ENCODE results near the gene SCFD2. TPM values are rescaled to one million over a fixed set of nuclear protein-coding genes. Genes with fewer than 3 reads are reported as not detected.

Gene SCFD2
- total RNA-seq, 1 donor, result 33.2 TPM

DNA sequence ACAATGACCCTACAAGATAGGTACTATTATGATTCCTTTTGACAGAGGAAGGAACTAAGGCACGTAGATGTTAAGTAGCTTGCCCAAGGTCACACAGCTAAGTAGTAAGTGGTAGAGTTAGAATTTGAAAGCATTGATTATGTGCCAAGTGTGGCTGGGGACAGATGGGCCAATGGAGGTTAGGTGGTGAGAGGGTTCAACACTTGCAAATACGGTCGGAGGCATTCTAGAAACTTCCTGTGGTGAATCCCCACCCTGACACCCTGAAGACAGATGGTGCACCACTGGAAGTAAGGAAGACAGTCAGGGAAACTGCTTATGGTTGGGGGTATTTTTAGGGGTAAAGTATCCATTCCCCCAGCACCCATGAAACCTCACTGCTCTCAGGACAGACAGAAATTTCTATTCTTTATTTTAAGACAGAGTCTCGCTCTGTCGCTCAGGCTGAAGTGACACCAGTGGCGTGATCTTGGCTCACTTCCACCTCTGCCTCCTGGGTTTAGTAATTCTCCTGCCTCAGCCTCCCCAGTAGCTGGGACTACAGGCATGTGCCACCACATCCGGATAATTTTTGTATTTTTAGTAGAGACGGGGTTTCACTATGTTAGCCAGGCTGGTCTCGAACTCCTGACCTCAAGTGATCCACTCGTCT lies 361.2 kb downstream of the SCFD2 start:
- no peak for DNase-seq (ENCODE audit: low read depth)
- no peak overlapping the region for H3K4me3 ChIP-seq (ENCODE audit: low read depth, low read length)
- TF ChIP-seq, protein P1, sequence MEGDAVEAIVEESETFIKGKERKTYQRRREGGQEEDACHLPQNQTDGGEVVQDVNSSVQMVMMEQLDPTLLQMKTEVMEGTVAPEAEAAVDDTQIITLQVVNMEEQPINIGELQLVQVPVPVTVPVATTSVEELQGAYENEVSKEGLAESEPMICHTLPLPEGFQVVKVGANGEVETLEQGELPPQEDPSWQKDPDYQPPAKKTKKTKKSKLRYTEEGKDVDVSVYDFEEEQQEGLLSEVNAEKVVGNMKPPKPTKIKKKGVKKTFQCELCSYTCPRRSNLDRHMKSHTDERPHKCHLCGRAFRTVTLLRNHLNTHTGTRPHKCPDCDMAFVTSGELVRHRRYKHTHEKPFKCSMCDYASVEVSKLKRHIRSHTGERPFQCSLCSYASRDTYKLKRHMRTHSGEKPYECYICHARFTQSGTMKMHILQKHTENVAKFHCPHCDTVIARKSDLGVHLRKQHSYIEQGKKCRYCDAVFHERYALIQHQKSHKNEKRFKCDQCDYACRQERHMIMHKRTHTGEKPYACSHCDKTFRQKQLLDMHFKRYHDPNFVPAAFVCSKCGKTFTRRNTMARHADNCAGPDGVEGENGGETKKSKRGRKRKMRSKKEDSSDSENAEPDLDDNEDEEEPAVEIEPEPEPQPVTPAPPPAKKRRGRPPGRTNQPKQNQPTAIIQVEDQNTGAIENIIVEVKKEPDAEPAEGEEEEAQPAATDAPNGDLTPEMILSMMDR (IDR thresholded peaks at IDR 0.05; ENCODE audit: insufficient read depth, low read depth, low read length), result no peak

DNA sequence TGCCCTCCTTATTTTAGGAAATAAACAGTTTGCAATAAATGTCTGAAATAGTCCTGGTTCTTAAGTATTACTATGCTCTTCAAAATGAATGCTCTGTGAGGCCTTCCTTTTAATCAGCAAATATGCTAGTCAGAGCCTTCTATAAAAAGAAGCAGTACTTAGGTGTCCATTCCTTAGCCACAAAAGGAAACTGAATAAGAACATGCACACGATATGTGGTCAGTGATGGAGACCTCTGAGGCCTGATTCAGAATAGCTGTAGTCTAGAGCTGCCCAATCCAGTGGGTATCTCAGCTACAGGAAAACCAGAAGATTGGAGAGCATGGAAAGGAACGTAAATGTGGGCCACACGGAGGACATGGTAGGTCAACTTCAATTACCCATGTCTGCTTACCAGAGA lies 361.9 kb downstream of the SCFD2 start:
- DNase-seq (ENCODE audit: low read depth), result no peak
- TF ChIP-seq, protein P1 (IDR thresholded peaks at IDR 0.05; ENCODE audit: insufficient read depth, low read depth, low read length), result no peak
- no peak overlapping the region for H3K4me3 ChIP-seq (ENCODE audit: low read depth, low read length)

DNA sequence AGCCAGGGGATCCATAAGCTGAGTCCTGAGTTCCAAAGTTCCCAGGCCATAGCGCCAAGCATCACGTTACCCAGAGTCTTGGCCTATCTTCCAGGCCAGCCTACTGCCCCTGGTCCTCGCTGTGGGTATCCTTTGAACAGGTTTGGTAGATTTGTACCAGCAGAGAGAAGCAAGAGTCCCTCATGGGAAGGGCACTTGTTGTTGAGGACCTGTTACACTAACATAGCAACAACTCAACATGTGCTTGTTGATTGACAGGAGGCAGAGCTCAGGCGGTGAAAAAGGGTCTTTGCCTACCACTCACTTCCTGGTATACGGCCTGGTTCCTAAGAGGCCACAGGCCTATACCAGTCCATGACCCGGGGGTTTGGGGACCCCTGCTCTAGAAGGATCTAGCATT lies 365.3 kb downstream of the SCFD2 start:
- no peak for DNase-seq (ENCODE audit: low read depth)
- TF ChIP-seq, protein P1 (IDR thresholded peaks at IDR 0.05; ENCODE audit: insufficient read depth, low read depth, low read length), result no peak
- H3K4me3 ChIP-seq (ENCODE audit: low read depth, low read length), result no peak overlapping the region

DNA sequence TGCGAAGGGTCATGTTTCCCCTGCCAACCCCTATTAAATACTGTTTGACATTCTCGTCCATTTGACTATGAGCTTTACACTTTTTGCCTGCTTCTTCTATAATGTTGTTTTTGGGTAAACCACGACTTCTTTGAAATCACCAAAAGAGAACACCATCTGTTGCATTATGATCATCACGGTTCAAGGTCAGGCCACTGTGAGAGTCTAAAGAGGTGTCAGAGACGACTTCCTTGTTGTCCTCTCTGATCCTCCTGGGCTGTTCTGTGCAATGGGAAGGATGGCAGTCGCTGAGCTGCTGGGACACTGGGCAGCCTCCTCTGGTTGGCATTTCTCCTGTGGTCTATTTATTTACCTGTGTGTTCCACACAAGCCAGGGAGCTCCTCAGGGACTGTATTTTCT lies 366.2 kb downstream of the SCFD2 start:
- H3K4me3 ChIP-seq (ENCODE audit: low read depth, low read length), result no peak overlapping the region
- TF ChIP-seq, protein P1 (IDR thresholded peaks at IDR 0.05; ENCODE audit: insufficient read depth, low read depth, low read length), result no peak
- no peak for DNase-seq (ENCODE audit: low read depth)

DNA sequence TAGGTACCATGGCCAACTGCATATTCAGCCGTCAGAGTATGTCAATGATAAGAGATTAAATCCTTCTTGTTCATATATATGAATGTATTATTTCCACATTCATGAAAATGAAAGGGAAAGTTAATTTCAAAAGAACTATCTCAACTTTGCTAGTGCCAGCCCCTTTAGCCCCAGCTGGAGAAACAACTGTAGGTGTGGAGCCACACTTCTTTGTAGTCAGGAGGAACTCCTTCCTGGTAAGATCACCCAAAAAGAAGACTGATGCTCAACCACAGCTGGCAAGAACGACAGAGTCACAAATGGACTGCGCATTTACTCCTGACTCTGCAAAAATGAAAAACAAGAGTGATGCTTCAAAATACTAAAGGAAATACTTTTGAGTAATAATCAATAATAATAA lies 367.4 kb downstream of the SCFD2 start:
- H3K4me3 ChIP-seq (ENCODE audit: low read depth, low read length), result no peak overlapping the region
- DNase-seq (ENCODE audit: low read depth), result no peak
- TF ChIP-seq, protein P1 (IDR thresholded peaks at IDR 0.05; ENCODE audit: insufficient read depth, low read depth, low read length), result no peak

DNA sequence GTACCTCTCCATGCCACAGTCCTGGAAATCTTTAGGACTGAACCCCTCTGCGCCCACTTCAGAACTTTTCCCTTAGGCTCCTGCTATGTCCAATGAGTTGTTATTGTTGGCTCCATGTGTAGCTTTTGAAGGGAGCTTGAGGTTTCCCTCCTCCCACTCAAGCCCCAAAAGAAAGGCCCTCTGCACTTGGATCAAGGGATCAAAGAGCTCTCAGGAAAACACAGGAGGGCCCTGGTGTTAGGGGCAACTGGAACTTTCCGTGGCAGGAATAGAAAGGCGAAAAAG lies 368.8 kb downstream of the SCFD2 start:
- TF ChIP-seq, protein P1 (IDR thresholded peaks at IDR 0.05; ENCODE audit: insufficient read depth, low read depth, low read length), result no peak
- DNase-seq (ENCODE audit: low read depth), result peak; percentile 23

More for the DNA sequence above, 368.8 kb downstream of the SCFD2 start:
- no peak overlapping the region for H3K4me3 ChIP-seq (ENCODE audit: low read depth, low read length)
